Kidney (tissue), 14 donors: ENCODE results near the gene GALNT14. TPM values are rescaled to one million over a fixed set of nuclear protein-coding genes. Genes with fewer than 3 reads are reported as not detected.

Experiments
- DNase-seq, 5 donors: peaks; one replicate each; pipeline ENCODE4 v3.0.0-alpha.2; 2013 to 2020
- FAIRE-seq: peaks from 2 replicates; lab custom pipeline; 2012; peaks lifted over from hg19 to GRCh38; lab: Jason Lieb, UNC
- H3K27ac ChIP-seq, 2 donors: one replicate each; pipeline ENCODE4 v1.7.0; 2013; ENCODE audit warnings: low read depth in 2 of 2, low read length in 2 of 2, inconsistent platforms in 1 of 2
- H3K27me3 ChIP-seq: one replicate; pipeline ENCODE4 v1.7.1; 2013; ENCODE audit warnings: low read length, inconsistent platforms; ENCODE audit not compliant: control insufficient read depth, insufficient read depth
- H3K36me3 ChIP-seq, 3 donors: one replicate each; pipeline versions ENCODE4 v1.7.0 to v1.7.1; 2013; ENCODE audit warnings: low read length in 3 of 3, control low read depth in 1 of 3, inconsistent platforms in 1 of 3; ENCODE audit not compliant: insufficient read depth in 3 of 3, control insufficient read depth in 2 of 3
- H3K4me1 ChIP-seq, 3 donors: one replicate each; pipeline versions ENCODE4 v1.7.0 to v1.7.1; 2013; ENCODE audit warnings: low read length in 3 of 3, inconsistent platforms in 1 of 3, low read depth in 1 of 3; ENCODE audit not compliant: control insufficient read depth in 2 of 3, insufficient read depth in 2 of 3
- H3K4me3 ChIP-seq, 3 donors: one replicate each; pipeline versions ENCODE4 v1.7.0 to v1.8.1; 2013; ENCODE audit warnings: low read length in 3 of 3, control low read depth in 1 of 3, inconsistent platforms in 1 of 3
- H3K9ac ChIP-seq, 3 donors: one replicate each; pipeline versions ENCODE4 v1.7.0 to v1.7.1; 2013; ENCODE audit warnings: low read length in 3 of 3, control low read depth in 1 of 3, inconsistent platforms in 1 of 3
- H3K9me3 ChIP-seq, 3 donors: one replicate each; pipeline versions ENCODE4 v1.7.0 to v1.7.1; 2013; ENCODE audit warnings: low read length in 3 of 3, control low read depth in 1 of 3, inconsistent platforms in 1 of 3; ENCODE audit not compliant: control insufficient read depth in 2 of 3, insufficient read depth in 1 of 3
- intact Hi-C: fragments of 100-400 bp; cut with DNase I; formaldehyde crosslinking; loops from one replicate; pipeline ENCODE4 v1.11.1; 2022
- polyA plus RNA-seq: library from polyadenylated mRNA; stranded (reverse); fragments of 350-450 nt; fragmentation: Illumina TruSeq; extraction: RNeasy Lipid Tissue Mini Kit (QIAGEN cat#74804); gene quantifications from one replicate; pipeline ENCODE4 v1.2.3, GENCODE V29; 2014; ENCODE audit warnings: low read depth, low replicate concordance; ENCODE audit not compliant: insufficient read depth
- total RNA-seq: library from RNA; stranded (reverse); fragmentation: NEBNext Ultra II Directional; extraction: Animal tissue kit (Norgen Biotek cat#: 25700); gene quantifications from one replicate; pipeline ENCODE4 v1.2.1, GENCODE V29; 2021
- TF ChIP-seq, protein P1 (sequence below): IDR thresholded peaks from 3 replicates; pipeline ENCODE4 v1.5.1; 2012; ENCODE audit warnings: mild to moderate bottlenecking, moderate library complexity, borderline replicate concordance; ENCODE audit not compliant: insufficient read depth; ENCODE audit errors: extremely low read depth
- donor health status: control.
- donor health status: control.
- donor health status: control.
- donor health status: control.
- donor health status: control.
- donor health status: DM: yes; HTN: yes; CAD: no.
- donor health status: Normal renal cell carcinoma (clear cell type).

Gene GALNT14
- total and polyA plus RNA-seq, 2 donors from 2014 or later, result 84.6 to 90.3 TPM

GRCh38 chr2:31066551-31066950, 71.7 kb downstream of the GALNT14 start:
- H3K9ac ChIP-seq, result no peak overlapping the region
- peaks cover 0 to 12% (median 5%) of the 10 kb centered on the region in 3 donors for H3K4me1 ChIP-seq
- FAIRE-seq (no peak), DNase-seq (peak in 1 of 5 donors; percentile 59)
- H3K4me3 ChIP-seq, result no peak overlapping the region
- H3K27ac ChIP-seq, result no peak overlapping the region
- TF ChIP-seq, protein P1, sequence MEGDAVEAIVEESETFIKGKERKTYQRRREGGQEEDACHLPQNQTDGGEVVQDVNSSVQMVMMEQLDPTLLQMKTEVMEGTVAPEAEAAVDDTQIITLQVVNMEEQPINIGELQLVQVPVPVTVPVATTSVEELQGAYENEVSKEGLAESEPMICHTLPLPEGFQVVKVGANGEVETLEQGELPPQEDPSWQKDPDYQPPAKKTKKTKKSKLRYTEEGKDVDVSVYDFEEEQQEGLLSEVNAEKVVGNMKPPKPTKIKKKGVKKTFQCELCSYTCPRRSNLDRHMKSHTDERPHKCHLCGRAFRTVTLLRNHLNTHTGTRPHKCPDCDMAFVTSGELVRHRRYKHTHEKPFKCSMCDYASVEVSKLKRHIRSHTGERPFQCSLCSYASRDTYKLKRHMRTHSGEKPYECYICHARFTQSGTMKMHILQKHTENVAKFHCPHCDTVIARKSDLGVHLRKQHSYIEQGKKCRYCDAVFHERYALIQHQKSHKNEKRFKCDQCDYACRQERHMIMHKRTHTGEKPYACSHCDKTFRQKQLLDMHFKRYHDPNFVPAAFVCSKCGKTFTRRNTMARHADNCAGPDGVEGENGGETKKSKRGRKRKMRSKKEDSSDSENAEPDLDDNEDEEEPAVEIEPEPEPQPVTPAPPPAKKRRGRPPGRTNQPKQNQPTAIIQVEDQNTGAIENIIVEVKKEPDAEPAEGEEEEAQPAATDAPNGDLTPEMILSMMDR, result no peak
- intact Hi-C loops, result no loop called here
- no peaks in the 10 kb centered on the region for H3K36me3 ChIP-seq
- H3K27me3 ChIP-seq, result no peaks in the 10 kb centered on the region
- no peaks in the 10 kb centered on the region for H3K9me3 ChIP-seq

DNA sequence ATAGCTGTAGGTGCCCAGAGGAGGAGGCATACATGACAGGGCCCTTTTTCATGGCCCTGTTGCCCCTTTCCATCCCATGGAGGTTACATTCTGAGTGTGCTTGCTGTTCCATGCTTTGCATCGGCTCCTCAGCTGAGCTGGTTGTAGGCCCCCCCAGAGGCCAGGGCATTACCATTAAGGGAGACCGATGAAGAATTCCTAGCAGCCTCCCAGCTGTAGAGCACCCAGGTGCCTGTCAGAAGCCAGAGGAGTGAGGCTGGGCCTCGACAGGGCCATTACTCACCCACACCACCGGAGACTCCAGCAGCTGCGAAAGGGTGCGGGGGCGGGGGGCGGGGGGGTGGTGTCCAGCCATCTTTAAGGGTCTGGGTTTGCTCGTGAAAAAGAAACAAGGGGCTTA, 72.2 kb downstream of the GALNT14 start:
- Histone ChIP-seq H3K4me3 (no peak overlapping the region), H3K4me1 (peaks cover 0 to 8% (median 7%) of the 10 kb centered on the region in 3 donors), H3K27me3 (no peaks in the 10 kb centered on the region), H3K27ac (peak overlapping the region in 1 of 2 donors; percentile 23), H3K36me3 (no peaks in the 10 kb centered on the region), H3K9ac (no peak overlapping the region), H3K9me3 (no peaks in the 10 kb centered on the region)
- FAIRE-seq (no peak), DNase-seq (peak in 4 of 5 donors; percentile 55 to 77 (median 64))
- TF ChIP-seq, protein P1, result no peak
- intact Hi-C loops, result no loop called here

GRCh38 chr2:31065356-31065755, 72.9 kb downstream of the GALNT14 start:
- Histone ChIP-seq H3K9me3 (no peaks in the 10 kb centered on the region), H3K4me3 (no peak overlapping the region), H3K4me1 (peaks cover 0 to 12% (median 8%) of the 10 kb centered on the region in 3 donors), H3K27ac (no peak overlapping the region), H3K9ac (no peak overlapping the region), H3K27me3 (no peaks in the 10 kb centered on the region), H3K36me3 (no peaks in the 10 kb centered on the region)
- no peak for FAIRE-seq
- TF ChIP-seq, protein P1, result no peak
- peak in 1 of 5 donors; percentile 36 for DNase-seq
- intact Hi-C loops, result no loop called here

- intact Hi-C loops, result no loop called here
- Histone ChIP-seq H3K4me3 (peak overlapping the region in 1 of 3 donors; percentile 19), H3K27me3 (no peaks in the 10 kb centered on the region), H3K4me1 (peaks cover 0 to 44% (median 22%) of the 10 kb centered on the region in 3 donors), H3K36me3 (no peaks in the 10 kb centered on the region), H3K9me3 (no peaks in the 10 kb centered on the region), H3K9ac (no peak overlapping the region), H3K27ac (peak overlapping the region; percentile 55 to 80)
- TF ChIP-seq, protein P1, result no peak
- DNase-seq (peak; percentile 48 to 77 (median 65)), FAIRE-seq (no peak)
These were observed 77.8 kb downstream of the GALNT14 start for GRCh38 chr2:31060397-31060796.
